NCI-H82 (cell line): ENCODE measurements around the gene CNTN5.

ENCODE experiments used
- DNase-seq: peaks from one replicate; lab custom pipeline; 2025; lab: John Stamatoyannopoulos, UW

CNTN5 gene

GRCh38 chr11:99275521-99275920 is 254.8 kb downstream of the CNTN5 start:
- no peak for DNase-seq

DNA sequence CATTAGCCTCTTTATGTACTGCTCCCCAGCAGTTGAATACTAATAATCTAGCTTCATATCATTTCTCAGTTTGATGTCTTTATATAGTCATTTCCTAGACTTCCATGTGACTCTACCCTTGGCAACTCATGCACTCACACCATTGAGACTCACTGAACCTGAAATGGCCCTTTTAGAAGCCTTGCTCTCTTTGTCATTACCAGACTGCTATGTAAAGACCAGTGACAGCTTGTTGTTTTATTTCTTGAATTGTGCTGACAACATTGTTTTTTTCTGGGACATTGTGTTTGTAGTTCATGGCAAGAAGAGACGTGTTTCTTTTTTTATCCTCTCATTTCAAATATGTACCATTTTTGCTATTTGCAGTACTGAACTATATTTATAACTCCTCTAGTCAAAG is 256.5 kb downstream of the CNTN5 start:
- no peak for DNase-seq

DNA sequence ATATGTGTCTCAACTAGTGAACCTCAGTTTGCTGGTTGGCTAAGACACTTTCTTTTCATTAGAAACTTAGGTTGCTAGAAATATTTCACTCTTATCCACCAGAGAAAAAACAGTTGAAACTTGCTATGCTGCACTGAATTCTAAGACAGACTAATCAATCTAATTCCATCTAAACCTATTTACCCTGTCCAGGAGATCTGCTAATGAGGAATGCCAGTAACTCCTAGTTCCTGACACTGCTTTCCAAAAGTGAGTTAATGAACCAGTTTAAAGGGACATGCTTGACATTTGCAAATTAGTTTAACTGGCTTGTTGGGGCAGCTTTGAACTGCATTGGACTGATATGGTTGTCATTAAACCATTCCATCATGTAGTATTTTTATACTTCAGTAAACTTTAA is 258.5 kb downstream of the CNTN5 start:
- no peak for DNase-seq

- DNase-seq = no peak
Observed at GRCh38 chr11:99281331-99281730, 260.6 kb downstream of the CNTN5 start.

DNA sequence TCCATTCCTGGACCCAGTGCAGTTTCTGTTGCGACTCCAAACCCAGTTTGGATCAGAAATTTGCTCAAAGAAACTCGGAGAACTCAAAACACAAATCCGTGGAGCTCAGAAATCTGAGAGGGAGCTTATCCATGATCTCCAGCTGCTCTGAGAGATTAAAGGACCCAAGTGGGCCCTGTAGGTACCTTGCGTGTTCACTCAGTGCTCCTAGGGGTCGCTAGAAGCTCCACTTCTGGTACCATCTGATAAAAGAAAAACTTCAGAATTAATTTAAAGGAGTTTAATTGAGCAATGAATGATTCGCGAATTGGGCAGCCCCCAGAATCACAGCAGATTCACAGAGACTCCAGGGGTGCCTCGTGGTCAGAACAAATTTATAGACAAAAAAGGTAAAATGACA is 277.2 kb downstream of the CNTN5 start:
- DNase-seq = peak; percentile 69

DNA sequence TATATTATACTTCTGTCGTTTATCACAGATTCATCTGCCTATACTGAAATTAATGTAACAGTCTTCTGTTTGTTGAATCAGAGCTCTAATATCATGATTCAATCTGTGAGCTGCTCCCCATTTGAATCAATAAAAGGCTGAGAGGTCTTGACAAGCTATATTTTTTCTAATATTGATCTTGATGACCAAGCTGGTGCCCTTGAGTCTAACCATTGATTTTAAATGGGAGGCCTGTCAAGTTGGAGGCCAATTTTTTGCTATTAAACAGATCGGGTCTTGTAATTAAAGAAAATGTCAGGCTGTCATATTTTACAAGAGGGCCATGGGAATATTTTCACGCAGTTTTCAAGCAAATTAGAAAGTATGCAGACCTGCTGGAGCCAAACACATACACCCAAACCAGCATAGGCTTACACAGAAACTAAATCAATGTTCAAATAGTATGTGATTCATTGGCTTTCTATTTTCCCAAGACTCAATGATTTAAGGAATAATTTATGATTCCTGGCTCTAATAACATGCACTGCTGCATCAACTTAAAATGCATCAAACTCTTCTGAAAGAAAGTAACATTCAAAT is 286.9 kb downstream of the CNTN5 start:
- DNase-seq = no peak

DNA sequence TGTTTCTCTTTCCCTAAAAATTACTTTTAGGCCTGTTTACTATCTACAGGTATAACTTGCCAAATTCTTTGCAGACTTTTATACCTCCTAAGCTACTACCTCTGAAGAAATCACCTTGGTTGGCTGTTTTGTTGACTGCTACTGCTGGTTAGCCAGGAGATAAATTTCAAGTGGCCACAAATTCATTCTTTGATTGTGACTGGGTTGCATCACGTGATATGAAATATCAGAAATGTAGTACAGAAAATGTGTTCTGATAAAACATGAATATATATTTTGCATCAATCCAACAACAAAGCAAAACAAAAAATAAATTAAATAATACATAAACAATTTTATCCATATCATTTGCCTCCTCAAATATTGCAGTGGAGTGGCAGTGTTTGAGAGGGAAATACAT is 291.1 kb downstream of the CNTN5 start:
- DNase-seq = no peak

GRCh38 chr11:99316776-99317520 is 296.2 kb downstream of the CNTN5 start:
- no peak for DNase-seq

DNA sequence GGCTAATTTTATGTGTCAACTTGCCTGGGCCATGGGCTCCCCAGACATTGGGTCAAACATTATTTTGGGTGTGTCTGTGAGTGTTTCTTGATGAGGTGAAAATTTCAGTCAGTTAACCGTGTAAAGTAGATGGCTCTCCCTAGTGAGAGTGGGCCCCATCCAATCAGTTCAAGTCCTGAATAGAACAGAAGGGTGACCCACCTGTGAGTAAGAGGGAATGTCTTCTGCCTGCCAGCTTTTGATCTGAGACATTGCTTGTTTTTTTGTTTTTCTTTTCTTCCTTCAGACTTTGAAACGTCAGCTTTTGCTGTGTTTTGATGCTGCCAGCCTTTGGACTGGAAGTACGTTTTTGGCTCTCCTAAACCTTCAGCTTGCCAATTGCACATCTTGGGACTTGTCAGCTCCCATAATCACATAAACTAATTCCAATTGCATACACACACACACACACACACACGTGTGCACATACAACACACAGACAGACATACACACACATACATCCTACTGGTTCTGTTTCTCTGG is 300.1 kb downstream of the CNTN5 start:
- DNase-seq = no peak

GRCh38 chr11:99325847-99326246 is 305.1 kb downstream of the CNTN5 start:
- no peak for DNase-seq

GRCh38 chr11:99327066-99327465 is 306.3 kb downstream of the CNTN5 start:
- peak; percentile 2 for DNase-seq

DNA sequence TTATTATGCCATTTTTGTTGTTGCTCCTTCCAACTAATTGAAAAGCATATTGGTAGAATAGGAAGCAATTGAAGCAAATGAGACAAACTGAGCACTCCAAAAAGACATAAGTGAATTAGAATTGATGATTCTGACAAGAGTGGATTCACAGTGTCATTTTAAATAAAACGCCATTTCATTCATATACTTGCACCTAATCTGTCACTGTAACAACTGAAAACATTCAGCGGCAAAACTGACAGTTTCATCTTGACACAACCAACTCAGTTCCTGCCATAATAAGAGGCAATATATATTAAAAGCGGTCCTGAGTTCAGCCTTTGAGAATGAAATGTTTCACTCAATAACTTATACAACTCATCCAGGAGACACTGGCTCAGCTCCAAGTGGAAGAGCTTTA is 306.8 kb downstream of the CNTN5 start:
- no peak for DNase-seq

DNA sequence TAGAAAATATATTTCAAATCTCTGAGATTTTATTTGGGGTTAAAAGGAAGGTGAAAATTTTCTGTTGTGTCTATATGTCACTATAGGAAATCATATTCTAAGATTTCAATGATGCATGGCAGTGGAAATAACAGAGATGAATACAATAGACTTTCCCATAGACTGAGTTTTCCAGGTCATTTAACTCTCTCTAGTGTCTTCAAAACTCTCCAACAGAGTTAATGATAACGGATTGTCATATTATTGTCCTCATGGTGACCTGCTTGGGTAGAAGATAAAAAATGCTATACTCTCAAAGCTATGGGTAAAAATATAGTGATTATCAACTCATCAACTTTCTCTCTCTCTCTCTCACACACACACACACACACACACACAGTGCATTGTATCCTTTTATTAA is 312.9 kb downstream of the CNTN5 start:
- no peak for DNase-seq

GRCh38 chr11:99343117-99343516 is 322.4 kb downstream of the CNTN5 start:
- DNase-seq = no peak

DNA sequence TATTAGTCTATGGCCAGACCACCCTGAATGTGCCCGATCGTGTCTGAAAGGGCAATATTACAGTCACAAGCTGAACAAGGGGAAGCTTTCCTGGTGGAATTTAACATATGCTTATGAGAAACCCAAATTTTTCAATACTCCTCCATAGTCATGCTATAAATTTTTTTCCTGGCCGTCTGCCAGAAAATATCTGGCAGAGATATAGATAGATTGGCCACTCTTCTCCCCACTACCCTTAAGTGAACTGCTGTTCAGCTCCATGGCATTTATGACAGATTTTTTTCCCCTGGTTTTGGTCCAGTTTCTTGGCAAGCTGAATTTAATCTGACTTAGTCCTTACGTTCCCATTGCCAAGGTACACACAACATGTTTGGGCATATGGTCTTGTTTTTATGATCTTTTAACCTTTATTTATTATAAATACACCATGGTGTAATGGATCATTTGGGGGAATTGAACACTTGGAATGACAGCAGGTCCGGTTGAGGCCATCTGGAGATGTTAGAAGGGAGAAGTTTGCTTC is 328.5 kb downstream of the CNTN5 start:
- DNase-seq = no peak

- no peak for DNase-seq
Observed at GRCh38 chr11:99351624-99352023, 330.9 kb downstream of the CNTN5 start.

DNA sequence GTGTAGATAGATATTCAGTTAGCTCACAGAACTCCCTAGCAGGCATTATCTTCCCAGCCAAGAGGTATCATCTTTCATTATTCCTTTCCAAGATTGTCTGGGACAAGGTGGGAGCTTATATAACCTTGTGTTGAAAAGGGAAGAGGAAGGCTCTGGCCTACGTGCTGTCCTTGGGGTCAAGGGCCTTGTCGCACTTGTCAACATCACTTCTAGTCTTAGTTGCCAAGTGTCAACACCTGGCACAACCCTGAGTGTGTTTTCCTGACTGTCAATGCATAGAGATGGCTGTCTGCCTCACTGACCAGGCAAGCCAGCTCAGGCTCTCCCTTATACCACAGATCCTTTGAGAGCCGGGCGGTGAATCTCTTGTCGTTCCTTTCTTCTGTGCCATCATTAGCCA is 331.9 kb downstream of the CNTN5 start:
- no peak for DNase-seq

- DNase-seq = no peak
Observed at GRCh38 chr11:99366546-99366945, 345.8 kb downstream of the CNTN5 start.

- no peak for DNase-seq
Observed at GRCh38 chr11:99368583-99368982, 347.8 kb downstream of the CNTN5 start.

GRCh38 chr11:99370549-99371216 is 349.9 kb downstream of the CNTN5 start:
- DNase-seq = peak; percentile 53

- no peak for DNase-seq
Observed at GRCh38 chr11:99371257-99371656, 350.5 kb downstream of the CNTN5 start.

DNA sequence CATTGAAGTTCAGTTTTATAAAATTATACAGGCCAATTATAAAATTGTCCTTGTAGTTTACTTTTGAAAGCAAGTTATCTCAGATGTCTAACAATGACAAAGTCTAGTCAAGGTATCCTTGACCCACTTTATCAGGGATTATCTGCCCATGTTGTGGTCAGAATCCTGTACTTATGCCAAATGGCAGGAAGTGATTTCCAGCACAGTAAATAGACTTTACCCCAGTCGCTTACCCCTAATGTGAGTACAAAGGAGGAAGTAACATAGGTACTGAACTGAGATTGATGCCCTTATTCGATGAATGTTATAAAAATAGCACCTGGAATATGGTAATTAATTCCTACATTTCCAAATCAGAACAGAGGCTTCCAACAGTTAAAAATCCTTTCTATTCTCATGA is 355.7 kb downstream of the CNTN5 start:
- DNase-seq = no peak

DNA sequence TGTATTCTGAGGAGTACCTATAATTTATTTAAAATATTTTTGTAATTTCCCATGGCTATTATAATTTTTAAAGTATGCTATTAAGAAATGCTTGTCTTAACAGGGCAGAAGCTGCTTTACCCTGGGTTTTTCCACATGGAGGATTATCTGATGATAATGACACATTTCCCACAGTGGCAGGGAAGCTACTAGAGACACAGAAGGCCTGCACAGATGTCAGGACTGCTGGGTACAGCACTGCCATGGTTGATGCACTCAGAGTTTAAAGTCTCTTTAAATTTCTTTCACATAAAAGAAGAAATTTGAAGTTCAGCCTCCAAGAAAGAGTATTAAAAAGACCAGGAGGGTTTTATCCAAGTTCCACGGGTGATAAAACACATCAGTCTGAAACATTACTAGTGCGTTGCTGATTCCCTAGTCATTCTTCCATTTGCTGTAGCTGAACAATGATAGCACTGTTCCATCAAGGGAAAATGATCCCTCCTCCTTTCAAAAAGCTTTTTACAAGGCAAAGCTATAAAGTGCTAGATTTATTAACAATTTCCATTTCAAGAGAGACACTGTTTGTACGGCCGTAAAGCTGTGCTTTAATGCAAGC is 363.0 kb downstream of the CNTN5 start:
- DNase-seq = peak; percentile 67
